Measurements from ENCODE around the gene UCHL3. TPM values are rescaled to one million over a fixed set of nuclear protein-coding genes. Genes with fewer than 3 reads are reported as not detected.

Gene UCHL3
- total RNA-seq, 1 experiment from 2014 or later, result 112 TPM

DNA sequence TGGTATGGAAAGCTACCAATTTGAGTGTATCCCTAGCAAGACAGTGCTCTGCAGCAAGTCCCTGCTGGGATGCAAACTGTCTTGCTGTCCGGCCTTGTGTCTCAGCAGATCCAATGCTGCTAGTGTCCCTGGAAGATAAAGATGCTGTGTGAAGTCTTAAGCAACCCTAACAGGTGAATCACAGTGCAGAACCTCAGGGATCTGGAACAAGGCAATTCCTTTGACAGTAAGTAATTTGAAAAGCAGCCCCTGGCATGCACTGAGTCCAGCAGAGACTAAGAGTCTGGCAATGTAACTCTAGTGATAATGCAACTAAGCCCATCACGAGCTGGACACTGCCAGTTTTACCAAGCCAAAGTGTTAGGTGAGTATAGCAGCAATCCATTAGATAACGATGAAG lies 1.7 kb upstream of the UCHL3 start:
- DNase-seq (ENCODE audit: low read depth), result no peak

DNA sequence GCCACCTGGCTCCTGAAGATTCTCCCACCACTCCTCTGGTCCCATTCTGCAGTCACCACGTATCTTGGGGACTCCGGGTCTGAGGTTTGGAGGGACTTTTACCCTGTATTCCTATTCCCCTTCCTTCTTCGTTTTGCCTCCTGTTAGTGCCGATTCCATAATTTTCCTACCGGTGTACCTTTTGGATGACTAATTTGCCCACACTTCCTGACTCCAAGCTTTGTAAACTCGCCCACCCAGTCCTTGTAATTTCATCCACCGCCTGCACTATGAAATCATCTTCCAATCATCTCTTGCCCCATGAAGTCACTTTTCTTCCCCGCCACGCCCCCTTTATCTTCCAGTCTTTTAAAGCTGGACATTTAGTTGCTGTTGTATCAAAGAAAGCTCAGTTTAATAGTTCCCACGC lies 572 bp downstream of the UCHL3 start:
- peak; percentile 87 for DNase-seq (ENCODE audit: low read depth)

DNA sequence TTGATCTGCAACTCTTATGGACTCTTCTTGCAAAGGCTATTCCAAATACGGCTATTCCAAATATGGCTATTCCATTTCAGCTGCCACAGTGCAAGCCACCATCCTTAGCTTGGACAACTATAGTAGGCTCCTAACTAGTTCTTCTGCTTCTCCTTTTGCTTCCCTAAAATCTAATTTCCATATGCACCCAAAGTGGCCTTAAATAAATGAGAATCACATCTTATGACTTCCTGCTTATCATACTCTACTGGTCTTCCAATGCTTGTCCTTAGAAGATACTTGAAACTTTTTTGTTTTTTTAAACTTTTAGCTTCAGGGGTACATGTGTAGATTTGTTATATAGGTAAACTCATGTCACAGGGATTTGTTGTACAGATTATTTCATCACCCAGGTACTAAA lies 4.9 kb downstream of the UCHL3 start:
- DNase-seq (ENCODE audit: low read depth), result no peak

GRCh38 chr13:75554981-75555380 lies 5.4 kb downstream of the UCHL3 start:
- DNase-seq (ENCODE audit: low read depth), result no peak

GRCh38 chr13:75555836-75556235 lies 6.2 kb downstream of the UCHL3 start:
- no peak for DNase-seq (ENCODE audit: low read depth)

GRCh38 chr13:75556961-75557360 lies 7.4 kb downstream of the UCHL3 start:
- no peak for DNase-seq (ENCODE audit: low read depth)

DNA sequence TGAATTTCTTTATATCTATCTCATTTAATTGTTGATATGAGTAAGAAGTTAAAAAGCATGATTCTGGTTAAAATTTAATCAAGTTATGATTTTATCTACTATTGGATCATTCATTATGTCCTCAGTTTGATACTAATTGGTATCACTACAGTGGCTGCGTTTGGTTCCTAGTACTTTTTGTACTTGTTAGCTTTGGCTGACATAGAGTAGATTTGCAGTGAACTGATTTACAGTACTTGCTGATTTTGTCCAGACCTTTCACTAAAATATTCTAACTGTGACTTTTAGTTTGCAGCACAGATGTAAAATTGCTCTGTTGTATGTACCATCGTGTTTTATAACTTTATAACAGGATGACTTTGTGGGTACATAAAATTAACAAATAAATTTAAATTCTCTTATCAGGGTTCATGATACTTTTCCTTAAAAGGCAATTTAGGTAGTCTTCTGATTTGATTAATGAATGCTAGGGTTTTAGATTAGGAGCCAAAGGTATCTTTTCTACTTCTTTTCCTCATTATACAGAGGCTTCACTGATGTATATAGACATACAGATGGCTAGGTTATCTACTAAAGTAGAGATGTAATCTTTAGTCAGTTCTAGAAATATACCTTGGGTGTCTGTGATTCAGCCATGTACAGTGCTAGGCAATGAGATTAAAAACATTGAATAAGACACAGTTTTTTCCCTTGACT lies 8.7 kb downstream of the UCHL3 start:
- DNase-seq (ENCODE audit: low read depth), result no peak

DNA sequence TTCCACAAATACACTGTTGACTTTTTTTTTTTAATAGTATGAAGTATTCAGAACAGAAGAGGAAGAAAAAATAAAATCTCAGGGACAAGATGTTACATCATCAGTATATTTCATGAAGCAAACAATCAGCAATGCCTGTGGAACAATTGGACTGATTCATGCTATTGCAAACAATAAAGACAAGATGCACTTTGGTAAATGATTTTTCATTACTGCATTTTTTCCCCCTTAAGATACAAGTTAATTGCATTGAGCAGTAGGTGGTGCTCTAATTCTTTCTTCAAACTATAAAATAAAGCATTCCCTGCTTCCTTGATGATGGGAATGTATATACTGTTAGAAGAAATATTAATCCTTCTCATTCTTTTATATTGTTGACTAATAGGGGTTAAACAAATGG lies 17.1 kb downstream of the UCHL3 start:
- DNase-seq (ENCODE audit: low read depth), result peak; percentile 31

- DNase-seq (ENCODE audit: low read depth), result no peak
Observed at GRCh38 chr13:75569576-75569975, 20.0 kb downstream of the UCHL3 start.

DNA sequence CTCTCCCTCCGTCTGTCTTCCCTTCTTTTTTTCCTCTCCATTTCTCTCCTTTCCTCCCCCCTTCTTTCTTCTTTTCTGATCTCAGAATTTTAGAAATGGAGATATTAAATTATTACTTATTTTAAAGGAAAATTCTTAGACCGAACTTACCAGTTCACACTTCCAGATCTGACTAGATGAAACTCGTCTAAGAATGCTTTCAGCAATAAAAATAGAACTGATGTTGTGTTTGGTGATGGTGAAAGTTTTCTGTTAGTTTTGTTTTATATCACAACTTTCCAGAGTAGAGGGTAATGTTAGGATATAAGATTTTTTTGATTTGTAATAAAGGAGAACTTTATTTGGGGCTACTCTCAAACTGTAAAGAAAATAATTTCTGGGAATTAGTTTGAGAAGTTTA lies 29.9 kb downstream of the UCHL3 start:
- DNase-seq (ENCODE audit: low read depth), result no peak

GRCh38 chr13:75581874-75582640 lies 32.5 kb downstream of the UCHL3 start:
- DNase-seq (ENCODE audit: low read depth), result no peak

DNA sequence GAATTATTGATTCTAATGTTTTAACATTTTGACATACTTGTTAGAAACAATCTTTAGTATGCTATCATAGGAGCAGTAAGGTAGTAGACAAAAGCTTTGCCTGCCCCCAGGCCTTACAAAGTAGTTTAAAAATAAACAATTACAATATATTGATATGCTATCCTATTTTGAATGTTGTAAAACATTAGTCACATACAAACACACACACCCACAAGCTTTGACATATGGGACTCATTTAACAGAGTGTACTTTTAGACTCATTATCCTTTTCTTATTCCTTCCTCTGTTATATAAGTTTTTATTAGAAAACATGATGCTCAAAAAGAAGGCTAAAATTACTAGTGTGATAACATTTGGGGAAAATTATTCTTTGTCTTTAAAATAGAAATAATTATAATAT lies 33.5 kb downstream of the UCHL3 start:
- DNase-seq (ENCODE audit: low read depth), result no peak

DNA sequence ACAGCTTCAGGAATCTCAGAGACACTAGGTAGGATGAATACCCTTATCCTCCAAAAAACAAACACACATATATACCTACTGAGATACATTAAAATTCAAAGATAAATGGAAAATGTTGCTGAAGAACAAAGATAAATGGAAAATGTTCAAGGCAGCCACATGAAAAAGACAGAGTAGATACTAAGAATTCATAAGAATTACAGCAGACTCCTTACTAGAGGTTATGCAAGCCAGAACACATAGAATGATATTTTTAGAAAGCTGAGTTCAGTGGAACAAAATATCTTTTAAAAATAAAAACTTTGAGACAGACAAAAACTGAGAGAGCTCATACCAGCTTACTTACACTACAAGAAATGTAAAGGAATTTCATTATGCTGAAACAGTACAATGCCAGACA lies 35.6 kb downstream of the UCHL3 start:
- DNase-seq (ENCODE audit: low read depth), result no peak

- no peak for DNase-seq (ENCODE audit: low read depth)
Observed at GRCh38 chr13:75587679-75588078, 38.1 kb downstream of the UCHL3 start.

DNA sequence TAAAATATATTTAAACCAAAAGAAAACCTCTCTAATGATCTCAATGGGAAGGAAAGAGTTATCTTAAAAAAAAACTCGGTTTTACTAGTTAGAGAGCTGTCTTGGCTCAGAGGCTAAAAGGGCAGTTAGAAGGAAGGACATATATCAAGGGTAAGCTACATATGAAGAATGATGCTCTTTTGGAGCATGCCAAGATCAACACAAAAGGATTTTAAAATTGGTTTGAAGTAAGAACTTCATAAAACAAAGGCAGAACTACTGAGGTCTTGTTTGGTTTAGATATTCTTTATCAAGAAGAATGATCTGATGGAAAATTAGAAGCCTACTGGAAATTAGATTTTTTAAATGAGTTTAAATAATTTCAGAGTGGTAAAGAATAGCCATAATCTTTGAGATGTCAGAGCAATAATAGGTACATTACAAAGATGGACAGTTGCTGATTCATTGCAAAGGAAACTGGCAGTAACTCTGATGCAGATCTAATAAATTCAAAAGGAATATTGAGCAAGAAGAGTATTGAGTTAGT lies 47.1 kb downstream of the UCHL3 start:
- DNase-seq (ENCODE audit: low read depth), result no peak

DNA sequence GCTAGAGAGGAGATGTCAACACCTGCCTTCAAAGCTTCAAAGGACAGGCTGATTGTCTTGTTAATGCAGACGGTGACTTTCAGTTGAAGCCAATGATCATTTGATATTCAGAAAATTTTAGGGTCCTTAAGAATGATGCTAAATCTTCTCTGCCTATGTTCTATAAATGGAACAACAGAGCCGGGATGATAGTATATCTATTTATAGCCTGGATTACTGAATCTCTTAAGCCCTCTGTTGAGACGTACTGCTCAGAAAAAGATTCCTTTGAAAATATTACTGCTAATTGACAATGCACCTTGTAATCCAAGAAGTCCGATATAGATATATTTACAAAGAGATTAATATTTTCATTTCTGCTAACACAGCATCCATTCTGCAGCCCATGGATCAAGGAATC lies 50.8 kb downstream of the UCHL3 start:
- no peak for DNase-seq (ENCODE audit: low read depth)

GRCh38 chr13:75603038-75603437 lies 53.4 kb downstream of the UCHL3 start:
- DNase-seq (ENCODE audit: low read depth), result no peak

DNA sequence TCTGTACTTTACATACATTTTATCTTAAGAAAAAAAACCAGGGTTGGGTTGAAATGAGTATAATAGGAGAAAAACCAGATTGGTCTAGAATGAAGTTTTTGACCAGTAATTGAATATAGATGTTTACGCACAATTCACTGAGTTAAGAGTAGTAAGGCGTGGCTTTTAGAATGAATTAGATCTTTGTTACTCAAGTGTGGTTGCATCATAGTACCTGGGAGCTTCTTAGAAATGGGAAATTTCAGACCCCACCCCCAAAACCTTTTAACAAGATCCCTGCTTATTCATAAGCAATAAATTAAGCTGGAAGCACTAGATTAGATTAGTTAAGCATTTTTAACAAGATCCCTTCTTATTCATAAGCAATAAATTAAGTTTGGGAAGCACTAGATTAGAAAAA lies 57.9 kb downstream of the UCHL3 start:
- no peak for DNase-seq (ENCODE audit: low read depth)

DNA sequence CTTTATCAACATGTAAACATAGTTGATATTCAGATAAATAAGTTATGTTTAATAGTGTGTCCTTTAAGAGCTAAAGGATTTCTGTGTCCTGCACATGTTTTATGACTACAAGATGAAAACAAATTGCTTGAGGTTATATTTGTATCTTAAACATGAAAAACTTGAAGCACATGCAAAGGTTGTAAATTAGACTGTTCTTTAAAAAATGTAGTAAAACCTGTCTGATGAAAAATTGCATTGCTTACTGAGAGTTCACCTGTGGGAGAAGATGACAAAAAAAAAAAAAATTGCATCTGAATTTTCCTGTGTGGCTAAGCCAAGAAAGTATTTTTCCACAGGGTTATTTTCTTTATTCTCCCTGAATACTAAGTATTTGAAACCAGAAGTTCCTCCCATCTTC lies 60.9 kb downstream of the UCHL3 start:
- no peak for DNase-seq (ENCODE audit: low read depth)

GRCh38 chr13:75612354-75612753 lies 62.8 kb downstream of the UCHL3 start:
- DNase-seq (ENCODE audit: low read depth), result no peak

DNA sequence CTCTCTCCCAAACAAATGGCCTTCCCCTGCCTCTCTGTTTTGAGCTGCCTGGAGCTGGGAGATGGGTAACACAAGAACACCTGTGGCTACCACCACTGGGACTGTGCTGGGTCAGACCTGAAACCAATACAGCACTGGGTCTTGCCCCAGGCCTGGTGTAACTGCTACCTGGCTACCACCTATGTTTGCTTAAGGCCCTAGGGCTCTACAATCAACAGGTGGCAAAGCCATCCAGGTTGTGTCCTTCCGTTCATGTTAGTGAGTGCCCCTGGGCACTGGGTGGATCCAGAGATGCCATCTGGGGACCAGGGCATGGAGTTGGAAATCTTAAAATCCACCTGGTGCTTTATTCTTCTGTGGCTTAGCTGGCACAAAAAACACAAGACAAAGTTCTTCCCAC lies 67.6 kb downstream of the UCHL3 start:
- no peak for DNase-seq (ENCODE audit: low read depth)

GRCh38 chr13:75618308-75618707 lies 68.7 kb downstream of the UCHL3 start:
- no peak for DNase-seq (ENCODE audit: low read depth)

GRCh38 chr13:75620020-75620419 lies 70.4 kb downstream of the UCHL3 start:
- no peak for DNase-seq (ENCODE audit: low read depth)

Data from HT1080 (cell line).